ENCODE measurements around the gene METTL21A.

METTL21A gene

GRCh38 chr2:207603486-207603885, 21.7 kb downstream of the METTL21A start:
- H2AFZ ChIP-seq (ENCODE audit: low read depth, low read length) = no peak overlapping the region
- no peak for TF ChIP-seq CTCF (IDR thresholded peaks at IDR 0.05; ENCODE audit: low read depth, low read length)
- no peak for TF ChIP-seq EZH2phosphoT487 (IDR thresholded peaks at IDR 0.05; ENCODE audit: low read depth)
- H3K4me2 ChIP-seq (ENCODE audit: low read length) = no peak overlapping the region
- H3K27ac ChIP-seq (ENCODE audit: low read length) = no peak overlapping the region
- no peaks in the 10 kb centered on the region for H4K20me1 ChIP-seq (ENCODE audit: insufficient read depth, low read length)
- H3K4me3 ChIP-seq (ENCODE audit: low read length) = no peak overlapping the region
- no peaks in the 10 kb centered on the region for H3K4me1 ChIP-seq (ENCODE audit: low read length)
- H3K36me3 ChIP-seq (replicated peaks; ENCODE audit: low read depth, low read length) = peaks cover 17% of the 10 kb centered on the region
- H3K9ac ChIP-seq (ENCODE audit: low read length) = no peak overlapping the region
- no peaks in the 10 kb centered on the region for H3K27me3 ChIP-seq (ENCODE audit: low read depth, low read length)
- no peaks in the 10 kb centered on the region for H3K79me2 ChIP-seq (ENCODE audit: low read length)
- no peaks in the 10 kb centered on the region for H3K9me3 ChIP-seq (ENCODE audit: insufficient read depth, low read length)

- TF ChIP-seq EZH2phosphoT487 (IDR thresholded peaks at IDR 0.05; ENCODE audit: low read depth) = no peak
- TF ChIP-seq CTCF (IDR thresholded peaks at IDR 0.05; ENCODE audit: low read depth, low read length) = no peak
- H3K27ac ChIP-seq (ENCODE audit: low read length) = no peak overlapping the region
- H2AFZ ChIP-seq (ENCODE audit: low read depth, low read length) = no peak overlapping the region
- no peak overlapping the region for H3K9ac ChIP-seq (ENCODE audit: low read length)
- H3K36me3 ChIP-seq (replicated peaks; ENCODE audit: low read depth, low read length) = peaks cover 23% of the 10 kb centered on the region
- no peaks in the 10 kb centered on the region for H3K4me1 ChIP-seq (ENCODE audit: low read length)
- H3K9me3 ChIP-seq (ENCODE audit: insufficient read depth, low read length) = no peaks in the 10 kb centered on the region
- H3K79me2 ChIP-seq (ENCODE audit: low read length) = no peaks in the 10 kb centered on the region
- no peak overlapping the region for H3K4me2 ChIP-seq (ENCODE audit: low read length)
- no peaks in the 10 kb centered on the region for H4K20me1 ChIP-seq (ENCODE audit: insufficient read depth, low read length)
- H3K4me3 ChIP-seq (ENCODE audit: low read length) = no peak overlapping the region
- no peaks in the 10 kb centered on the region for H3K27me3 ChIP-seq (ENCODE audit: low read depth, low read length)
Observed at GRCh38 chr2:207601774-207602173, 23.4 kb downstream of the METTL21A start.

GRCh38 chr2:207600231-207600630, 25.0 kb downstream of the METTL21A start:
- Histone ChIP-seq H3K36me3 (replicated peaks; ENCODE audit: low read depth, low read length) (peaks cover 23% of the 10 kb centered on the region), H3K27ac (ENCODE audit: low read length) (no peak overlapping the region), H4K20me1 (ENCODE audit: insufficient read depth, low read length) (no peaks in the 10 kb centered on the region), H3K4me2 (ENCODE audit: low read length) (no peak overlapping the region), H3K4me3 (ENCODE audit: low read length) (no peak overlapping the region), H3K27me3 (ENCODE audit: low read depth, low read length) (no peaks in the 10 kb centered on the region), H3K4me1 (ENCODE audit: low read length) (no peaks in the 10 kb centered on the region), H3K9me3 (ENCODE audit: insufficient read depth, low read length) (no peaks in the 10 kb centered on the region), H2AFZ (ENCODE audit: low read depth, low read length) (no peak overlapping the region), H3K79me2 (ENCODE audit: low read length) (no peaks in the 10 kb centered on the region), H3K9ac (ENCODE audit: low read length) (no peak overlapping the region)
- TF ChIP-seq CTCF (IDR thresholded peaks at IDR 0.05; ENCODE audit: low read depth, low read length) (no peak), EZH2phosphoT487 (IDR thresholded peaks at IDR 0.05; ENCODE audit: low read depth) (no peak)

GRCh38 chr2:207599636-207600035, 25.6 kb downstream of the METTL21A start:
- Histone ChIP-seq H2AFZ (ENCODE audit: low read depth, low read length) (no peak overlapping the region), H3K4me1 (ENCODE audit: low read length) (no peaks in the 10 kb centered on the region), H3K27me3 (ENCODE audit: low read depth, low read length) (no peaks in the 10 kb centered on the region), H3K36me3 (replicated peaks; ENCODE audit: low read depth, low read length) (peaks cover 21% of the 10 kb centered on the region), H3K4me2 (ENCODE audit: low read length) (no peak overlapping the region), H3K79me2 (ENCODE audit: low read length) (no peaks in the 10 kb centered on the region), H3K9me3 (ENCODE audit: insufficient read depth, low read length) (no peaks in the 10 kb centered on the region), H3K9ac (ENCODE audit: low read length) (no peak overlapping the region), H3K4me3 (ENCODE audit: low read length) (no peak overlapping the region), H3K27ac (ENCODE audit: low read length) (no peak overlapping the region), H4K20me1 (ENCODE audit: insufficient read depth, low read length) (no peaks in the 10 kb centered on the region)
- no peak for TF ChIP-seq EZH2phosphoT487 (IDR thresholded peaks at IDR 0.05; ENCODE audit: low read depth)
- no peak for TF ChIP-seq CTCF (IDR thresholded peaks at IDR 0.05; ENCODE audit: low read depth, low read length)
